Ishikawa (cell line): ENCODE data around the gene ARHGEF39.

Experiments used
- CEBPB ChIP-seq: IDR thresholded peaks from 2 replicates; pipeline ENCODE4 v1.6.1; 2012
- EGR1 ChIP-seq: IDR thresholded peaks from 2 replicates; pipeline ENCODE4 v1.6.1; 2012
- EP300 ChIP-seq: IDR thresholded peaks from 2 replicates; pipeline ENCODE4 v1.6.1; 2012; ENCODE audit warnings: borderline replicate concordance
- FOXM1 ChIP-seq: IDR thresholded peaks from 2 replicates; pipeline ENCODE4 v1.6.1; 2012; ENCODE audit warnings: low read depth, borderline replicate concordance
- NFIC ChIP-seq: IDR thresholded peaks from 2 replicates; pipeline ENCODE4 v1.6.1; 2012
- TF ChIP-seq, protein P1 (sequence below): IDR thresholded peaks from 2 replicates; pipeline ENCODE4 v1.6.1; 2012; ENCODE audit warnings: low read depth, mild to moderate bottlenecking
- TF ChIP-seq, protein P2 (sequence below): IDR thresholded peaks from 2 replicates; pipeline ENCODE4 v1.6.1; 2012

DNA sequence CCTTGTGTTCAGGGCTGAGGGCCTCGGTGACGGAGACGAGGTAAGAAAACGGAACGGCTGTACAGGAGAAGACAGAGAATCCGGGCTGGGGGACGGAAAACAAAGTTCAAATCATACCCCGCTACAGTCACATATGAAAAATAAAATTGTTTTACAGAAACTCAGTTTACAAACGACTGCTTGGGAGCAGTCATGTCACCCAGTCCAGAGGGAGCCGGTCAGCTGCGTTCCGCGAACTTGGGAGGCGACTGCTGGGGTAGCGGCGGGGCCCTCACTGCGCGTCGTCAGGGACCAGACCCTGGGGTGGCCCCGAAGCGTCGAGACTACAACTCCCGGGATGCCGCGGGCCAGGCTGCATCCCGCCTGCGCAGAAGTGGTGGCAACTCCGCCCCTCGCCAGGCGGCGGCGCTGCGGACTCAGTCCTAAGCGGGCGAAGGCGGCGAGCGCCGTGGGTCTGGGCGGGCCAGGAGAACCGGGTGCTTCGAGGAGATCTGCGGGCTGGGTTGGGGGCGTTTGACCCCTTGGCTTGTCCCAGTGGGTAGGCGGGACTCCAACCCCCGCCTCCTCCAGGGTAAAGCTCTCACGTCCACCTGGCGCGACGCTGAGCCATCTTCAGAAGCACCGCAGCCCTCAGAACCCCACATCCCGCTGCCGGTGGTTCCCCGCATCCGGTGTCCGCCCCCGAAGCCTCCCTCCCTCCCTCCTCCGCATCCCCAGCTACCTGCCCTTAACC, 18.3 kb downstream of the ARHGEF39 start:
- no peak for TF ChIP-seq NFIC
- no peak; the same call in none of the 2 replicates for TF ChIP-seq EP300
- TF ChIP-seq, protein P1, sequence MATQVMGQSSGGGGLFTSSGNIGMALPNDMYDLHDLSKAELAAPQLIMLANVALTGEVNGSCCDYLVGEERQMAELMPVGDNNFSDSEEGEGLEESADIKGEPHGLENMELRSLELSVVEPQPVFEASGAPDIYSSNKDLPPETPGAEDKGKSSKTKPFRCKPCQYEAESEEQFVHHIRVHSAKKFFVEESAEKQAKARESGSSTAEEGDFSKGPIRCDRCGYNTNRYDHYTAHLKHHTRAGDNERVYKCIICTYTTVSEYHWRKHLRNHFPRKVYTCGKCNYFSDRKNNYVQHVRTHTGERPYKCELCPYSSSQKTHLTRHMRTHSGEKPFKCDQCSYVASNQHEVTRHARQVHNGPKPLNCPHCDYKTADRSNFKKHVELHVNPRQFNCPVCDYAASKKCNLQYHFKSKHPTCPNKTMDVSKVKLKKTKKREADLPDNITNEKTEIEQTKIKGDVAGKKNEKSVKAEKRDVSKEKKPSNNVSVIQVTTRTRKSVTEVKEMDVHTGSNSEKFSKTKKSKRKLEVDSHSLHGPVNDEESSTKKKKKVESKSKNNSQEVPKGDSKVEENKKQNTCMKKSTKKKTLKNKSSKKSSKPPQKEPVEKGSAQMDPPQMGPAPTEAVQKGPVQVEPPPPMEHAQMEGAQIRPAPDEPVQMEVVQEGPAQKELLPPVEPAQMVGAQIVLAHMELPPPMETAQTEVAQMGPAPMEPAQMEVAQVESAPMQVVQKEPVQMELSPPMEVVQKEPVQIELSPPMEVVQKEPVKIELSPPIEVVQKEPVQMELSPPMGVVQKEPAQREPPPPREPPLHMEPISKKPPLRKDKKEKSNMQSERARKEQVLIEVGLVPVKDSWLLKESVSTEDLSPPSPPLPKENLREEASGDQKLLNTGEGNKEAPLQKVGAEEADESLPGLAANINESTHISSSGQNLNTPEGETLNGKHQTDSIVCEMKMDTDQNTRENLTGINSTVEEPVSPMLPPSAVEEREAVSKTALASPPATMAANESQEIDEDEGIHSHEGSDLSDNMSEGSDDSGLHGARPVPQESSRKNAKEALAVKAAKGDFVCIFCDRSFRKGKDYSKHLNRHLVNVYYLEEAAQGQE: no peak
- TF ChIP-seq, protein P2, sequence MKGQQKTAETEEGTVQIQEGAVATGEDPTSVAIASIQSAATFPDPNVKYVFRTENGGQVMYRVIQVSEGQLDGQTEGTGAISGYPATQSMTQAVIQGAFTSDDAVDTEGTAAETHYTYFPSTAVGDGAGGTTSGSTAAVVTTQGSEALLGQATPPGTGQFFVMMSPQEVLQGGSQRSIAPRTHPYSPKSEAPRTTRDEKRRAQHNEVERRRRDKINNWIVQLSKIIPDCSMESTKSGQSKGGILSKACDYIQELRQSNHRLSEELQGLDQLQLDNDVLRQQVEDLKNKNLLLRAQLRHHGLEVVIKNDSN: no peak
- no peak for TF ChIP-seq FOXM1
- TF ChIP-seq EGR1: peak; percentile 15; the same call in 1 of the 2 replicates
- TF ChIP-seq CEBPB: no peak
